Esophagus muscularis mucosa (tissue), 3 donors: ENCODE measurements around the gene TMTC3.

Source experiments
- CTCF ChIP-seq, 3 experiments: fragments of 200-600 bp in 2 of 3; fragments of 450-650 bp in 1 of 3; sonication (generic) in 2 of 3; IDR thresholded peaks; one replicate each; pipeline ENCODE4 v1.5.1; 2017 to 2019; ENCODE audit warnings: antibody characterized with exemption in 3 of 3, mild to moderate bottlenecking in 2 of 3, moderate library complexity in 1 of 3
- POLR2A ChIP-seq: fragments of 450-650 bp; IDR thresholded peaks from one replicate; pipeline ENCODE4 v1.6.1; 2017; ENCODE audit warnings: antibody characterized with exemption, moderate library complexity, mild to moderate bottlenecking, low read depth

- TF ChIP-seq POLR2A = no peak
- TF ChIP-seq CTCF (IDR thresholded peaks at IDR 0.05) = no peak
Observed at GRCh38 chr12:88122666-88123065, 19.4 kb upstream of the TMTC3 start.
